PC-3 (cell line): ENCODE measurements around the gene CEP131.

ENCODE experiments used
- EZH2 ChIP-seq: fragments of 300-600 bp; sonication (generic); IDR thresholded peaks from one replicate; pipeline ENCODE4 v1.6.1; 2017; ENCODE audit warnings: antibody characterized with exemption, mild to moderate bottlenecking, low read length; ENCODE audit not compliant: unreplicated experiment
- EZH2phosphoT487 ChIP-seq: fragments of 300-600 bp; sonication (generic); IDR thresholded peaks from 2 replicates; pipeline ENCODE4 v1.6.1; 2018; ENCODE audit warnings: mild to moderate bottlenecking, antibody characterized with exemption, low read length, borderline replicate concordance
- TF ChIP-seq, protein P1 (sequence below): fragments of 300-600 bp; sonication (generic); conservative IDR thresholded peaks from 2 replicates; pipeline ENCODE4 v1.5.1; 2017; ENCODE audit warnings: antibody characterized with exemption, low read depth, mild to moderate bottlenecking, low read length

DNA sequence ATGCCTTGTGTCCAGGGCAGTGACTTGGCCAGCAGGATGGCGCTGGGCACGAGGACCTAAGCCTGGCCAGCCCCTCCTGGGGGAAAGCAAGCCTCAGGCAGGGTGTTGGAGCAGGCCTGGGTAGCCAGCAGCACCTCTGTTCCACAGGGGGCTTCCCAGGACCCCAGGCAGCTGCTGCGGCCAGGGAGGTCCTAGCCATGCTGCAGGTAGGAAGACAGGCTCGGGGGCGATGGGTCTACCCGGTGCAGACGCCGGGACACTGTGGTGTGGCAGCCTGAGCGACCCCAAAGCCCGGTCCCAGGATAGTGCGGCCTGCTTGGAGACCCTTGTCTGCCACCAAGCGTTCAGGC is 34.3 kb downstream of the CEP131 start:
- TF ChIP-seq, protein P1, sequence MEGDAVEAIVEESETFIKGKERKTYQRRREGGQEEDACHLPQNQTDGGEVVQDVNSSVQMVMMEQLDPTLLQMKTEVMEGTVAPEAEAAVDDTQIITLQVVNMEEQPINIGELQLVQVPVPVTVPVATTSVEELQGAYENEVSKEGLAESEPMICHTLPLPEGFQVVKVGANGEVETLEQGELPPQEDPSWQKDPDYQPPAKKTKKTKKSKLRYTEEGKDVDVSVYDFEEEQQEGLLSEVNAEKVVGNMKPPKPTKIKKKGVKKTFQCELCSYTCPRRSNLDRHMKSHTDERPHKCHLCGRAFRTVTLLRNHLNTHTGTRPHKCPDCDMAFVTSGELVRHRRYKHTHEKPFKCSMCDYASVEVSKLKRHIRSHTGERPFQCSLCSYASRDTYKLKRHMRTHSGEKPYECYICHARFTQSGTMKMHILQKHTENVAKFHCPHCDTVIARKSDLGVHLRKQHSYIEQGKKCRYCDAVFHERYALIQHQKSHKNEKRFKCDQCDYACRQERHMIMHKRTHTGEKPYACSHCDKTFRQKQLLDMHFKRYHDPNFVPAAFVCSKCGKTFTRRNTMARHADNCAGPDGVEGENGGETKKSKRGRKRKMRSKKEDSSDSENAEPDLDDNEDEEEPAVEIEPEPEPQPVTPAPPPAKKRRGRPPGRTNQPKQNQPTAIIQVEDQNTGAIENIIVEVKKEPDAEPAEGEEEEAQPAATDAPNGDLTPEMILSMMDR, result no peak
- TF ChIP-seq EZH2phosphoT487, result no peak
- no peak for TF ChIP-seq EZH2
